Stimulated activated CD4-positive, alpha-beta T cell treated with anti-CD3 and anti-CD28 coated beads, Interleukin-4, amount 100 ng/mL, for 1 hour (primary cell): Measurements from ENCODE around the gene UCK1.

ENCODE experiments used
- DNase-seq: peaks from one replicate; pipeline ENCODE4 v3.0.0-alpha.2; 2020

UCK1 gene

DNA sequence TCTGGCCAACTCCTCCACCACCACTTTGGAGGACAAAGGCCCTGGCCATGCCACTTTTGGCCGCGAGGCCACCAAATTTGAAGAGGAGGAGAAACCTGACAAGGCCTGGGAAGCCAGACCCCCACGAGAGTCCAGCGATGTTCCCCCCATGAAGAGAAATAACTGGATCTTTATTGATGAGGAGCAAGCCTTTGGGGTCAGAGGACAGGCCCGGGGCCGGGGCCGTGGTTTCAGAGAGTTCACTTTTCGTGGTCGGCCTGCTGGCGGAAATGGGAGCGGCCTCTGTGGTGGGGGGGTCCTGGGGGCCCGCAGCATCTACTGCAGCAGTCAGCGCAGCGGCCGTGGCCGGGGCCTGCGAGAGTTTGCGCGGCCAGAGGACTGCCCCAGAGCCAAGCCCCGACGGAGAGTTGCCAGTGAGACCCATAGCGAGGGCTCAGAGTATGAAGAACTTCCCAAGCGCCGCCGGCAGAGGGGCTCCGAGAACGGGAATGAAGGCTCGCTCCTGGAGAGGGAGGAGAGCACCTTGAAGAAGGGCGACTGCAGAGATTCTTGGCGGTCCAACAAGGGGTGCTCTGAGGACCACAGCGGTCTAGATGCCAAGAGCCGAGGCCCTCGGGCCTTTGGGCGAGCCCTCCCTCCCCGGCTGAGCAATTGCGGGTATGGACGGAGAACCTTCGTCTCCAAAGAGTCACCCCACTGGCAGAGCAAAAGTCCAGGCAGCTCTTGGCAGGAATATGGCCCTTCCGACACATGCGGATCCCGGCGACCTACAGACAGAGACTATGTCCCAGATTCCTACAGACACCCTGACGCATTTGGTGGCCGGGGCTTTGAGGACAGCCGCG is 55.7 kb downstream of the UCK1 start:
- no peak for DNase-seq

DNA sequence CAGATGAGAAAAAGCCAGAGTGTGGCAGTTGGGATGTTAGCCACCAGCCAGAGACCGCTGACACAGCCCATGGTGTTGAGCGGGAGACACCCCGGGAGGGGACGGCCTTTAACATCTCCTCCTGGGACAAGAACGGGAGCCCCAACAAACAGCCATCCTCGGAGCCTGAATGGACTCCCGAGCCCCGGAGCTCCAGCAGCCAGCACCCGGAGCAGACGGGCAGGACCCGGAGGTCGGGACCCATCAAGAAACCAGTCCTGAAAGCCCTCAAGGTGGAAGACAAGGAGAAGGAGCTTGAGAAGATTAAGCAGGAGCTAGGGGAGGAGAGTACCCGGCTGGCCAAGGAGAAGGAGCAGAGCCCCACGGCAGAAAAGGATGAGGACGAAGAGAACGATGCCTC is 56.4 kb downstream of the UCK1 start:
- DNase-seq = no peak

DNA sequence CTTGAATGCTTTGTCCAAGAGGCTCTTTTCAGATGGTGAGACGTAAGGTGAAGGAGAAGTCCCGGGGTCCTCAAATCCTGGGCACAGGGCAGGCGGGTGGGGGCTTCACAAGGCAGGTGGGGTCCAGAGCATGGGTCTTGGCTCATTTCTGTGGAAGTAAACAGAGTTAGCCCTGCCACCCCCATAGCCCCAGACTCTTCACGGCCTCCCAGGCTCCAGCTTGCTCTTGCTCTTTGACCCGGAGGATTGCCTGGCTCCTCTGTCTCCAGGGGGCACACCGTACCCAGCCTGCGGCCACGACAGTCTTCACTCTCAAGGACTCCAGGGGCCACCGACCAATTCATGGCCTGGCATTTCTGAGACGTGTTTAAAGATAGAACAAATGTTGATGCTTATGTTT is 57.2 kb downstream of the UCK1 start:
- no peak for DNase-seq
